Measurements from ENCODE around the gene JDP2. TPM values are rescaled to one million over a fixed set of nuclear protein-coding genes. Genes with fewer than 3 reads are reported as not detected.

The JDP2 gene
- polyA plus RNA-seq, 1 experiment = 83.8 TPM

DNA sequence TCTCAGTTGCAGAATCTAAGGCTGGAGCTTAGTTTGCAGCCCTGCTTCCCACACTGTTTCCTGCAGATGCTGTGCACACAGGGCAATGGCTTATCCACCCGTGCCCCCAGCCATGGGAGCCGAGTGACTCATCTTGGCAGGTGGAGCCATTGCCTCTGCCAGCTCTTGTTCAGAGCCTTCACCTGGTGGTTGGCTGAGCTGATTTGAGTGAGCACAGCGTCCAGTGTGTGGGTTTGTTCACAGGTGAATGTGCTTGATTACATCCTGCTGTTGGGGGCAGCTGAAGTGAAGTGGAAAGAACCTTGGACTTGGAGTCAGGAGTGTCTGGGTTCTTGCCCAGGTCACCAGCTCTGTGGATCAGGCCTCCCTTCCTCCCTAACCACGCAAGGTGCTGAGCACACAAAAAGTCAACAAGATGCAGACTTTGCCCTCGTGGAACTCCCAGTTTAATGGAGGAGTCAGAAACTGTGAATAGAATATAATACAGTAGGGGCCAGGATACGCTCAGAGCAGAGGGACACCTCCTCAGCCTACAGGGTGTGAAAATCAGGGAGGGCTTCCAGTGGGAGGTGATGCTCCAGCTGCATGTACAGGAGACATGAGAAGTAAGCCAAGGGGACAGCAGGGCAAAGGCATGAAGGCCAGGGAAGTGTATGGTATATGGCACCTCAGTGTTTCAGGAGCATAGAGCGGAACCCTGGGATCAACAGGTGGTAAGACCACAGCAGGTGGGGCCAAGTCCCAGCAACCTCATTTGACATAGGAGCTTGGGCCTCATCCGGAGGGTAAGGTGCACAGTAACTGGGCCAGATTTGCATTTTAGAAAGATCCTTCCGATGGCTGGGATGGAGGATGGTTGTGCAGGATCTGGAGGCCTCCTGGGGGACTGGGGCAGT, 22.8 kb downstream of the JDP2 start:
- TF ChIP-seq CTCF (IDR thresholded peaks at IDR 0.05; ENCODE audit: insufficient read depth, low read depth, low read length) = no peak
- ChIA-PET POLR2A (no interaction called here), CTCF (no interaction called here)
- Histone ChIP-seq H3K27me3 (ENCODE audit: control insufficient read depth, insufficient read depth, low read length) (no peaks in the 10 kb centered on the region), H3K36me3 (ENCODE audit: control insufficient read depth, insufficient read depth, low read length) (peaks cover 7% of the 10 kb centered on the region), H3K4me3 (ENCODE audit: low read depth, low read length) (no peak overlapping the region)
- no peak for DNase-seq (ENCODE audit: low read depth)

DNA sequence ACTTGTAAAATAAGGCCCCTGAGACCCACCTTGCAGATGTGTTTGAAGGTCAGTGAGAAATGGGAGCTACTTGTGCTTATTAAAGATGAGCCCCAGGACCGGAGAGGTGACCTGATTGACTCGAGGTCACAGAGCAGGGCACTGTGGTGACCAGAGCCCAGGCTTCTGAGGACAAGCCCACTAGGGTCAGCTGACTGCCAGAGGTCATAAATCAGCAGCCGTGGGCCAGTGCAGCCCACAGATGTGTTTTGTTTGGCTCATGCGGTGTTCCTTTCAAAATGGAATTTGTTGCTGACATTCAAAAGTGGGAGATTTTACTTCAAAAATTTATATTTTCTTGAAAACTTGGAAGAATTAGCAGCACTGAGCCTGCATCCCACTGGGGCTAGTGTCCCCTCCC, 24.5 kb downstream of the JDP2 start:
- CTCF ChIA-PET = interaction anchor here (1.1 kb wide), 2 partner anchors 10 to 142 kb away, joined by 4 to 5 read pairs; no protein-coding TSS in a partner anchor
- no peaks in the 10 kb centered on the region for H3K27me3 ChIP-seq (ENCODE audit: control insufficient read depth, insufficient read depth, low read length)
- no peak for TF ChIP-seq CTCF (IDR thresholded peaks at IDR 0.05; ENCODE audit: insufficient read depth, low read depth, low read length)
- DNase-seq (ENCODE audit: low read depth) = no peak
- H3K4me3 ChIP-seq (ENCODE audit: low read depth, low read length) = no peak overlapping the region
- peaks cover 10% of the 10 kb centered on the region for H3K36me3 ChIP-seq (ENCODE audit: control insufficient read depth, insufficient read depth, low read length)
- POLR2A ChIA-PET = no interaction called here

- H3K4me3 ChIP-seq (ENCODE audit: low read depth, low read length) = no peak overlapping the region
- H3K36me3 ChIP-seq (ENCODE audit: control insufficient read depth, insufficient read depth, low read length) = peaks cover 10% of the 10 kb centered on the region
- CTCF ChIA-PET = interaction anchor here (0.9 to 2.0 kb wide), 5 partner anchors 10 to 145 kb away, joined by 3 to 7 read pairs (median 4); no protein-coding TSS in a partner anchor
- peak; percentile 95 for DNase-seq (ENCODE audit: low read depth)
- no peak for TF ChIP-seq CTCF (IDR thresholded peaks at IDR 0.05; ENCODE audit: insufficient read depth, low read depth, low read length)
- POLR2A ChIA-PET = interaction anchor here (0.5 kb wide), 2 partner anchors 44 to 208 kb away, joined by 3 to 6 read pairs; partner anchors contain the start of genes ERG28 and TTLL5
- H3K27me3 ChIP-seq (ENCODE audit: control insufficient read depth, insufficient read depth, low read length) = no peaks in the 10 kb centered on the region
Measured at GRCh38 chr14:75452900-75453816, 25.3 kb downstream of the JDP2 start.

DNA sequence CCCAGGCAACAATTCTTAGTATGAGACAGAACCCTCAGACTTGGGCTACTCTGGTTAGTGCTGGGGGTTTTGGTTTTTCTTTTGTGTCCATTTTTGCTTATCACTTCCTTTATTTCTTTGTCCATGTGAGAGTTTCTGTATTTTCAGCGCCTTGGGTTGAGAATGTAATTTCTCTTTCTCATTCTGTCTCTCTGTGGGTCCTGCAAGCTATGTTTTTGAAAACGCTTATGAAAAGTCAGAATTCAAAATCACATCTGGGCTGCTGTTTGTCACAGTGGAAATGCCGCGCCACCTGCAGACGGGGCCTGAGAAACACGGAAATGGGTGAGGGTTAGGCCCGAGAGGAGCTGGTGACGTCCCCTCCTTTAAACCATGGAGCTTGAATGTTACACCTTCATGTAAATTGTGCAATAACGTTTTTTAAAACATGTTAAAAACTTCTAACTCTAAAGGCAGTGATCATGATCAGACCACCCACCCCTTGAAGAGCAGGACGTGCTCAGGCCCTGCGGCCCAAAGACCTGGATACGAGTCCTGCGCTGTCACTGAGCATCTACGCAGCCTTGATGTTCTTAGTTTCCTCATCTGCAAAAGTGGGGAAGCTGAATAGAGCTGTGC, 26.1 kb downstream of the JDP2 start:
- no peak overlapping the region for H3K4me3 ChIP-seq (ENCODE audit: low read depth, low read length)
- peaks cover 10% of the 10 kb centered on the region for H3K36me3 ChIP-seq (ENCODE audit: control insufficient read depth, insufficient read depth, low read length)
- no peak for TF ChIP-seq CTCF (IDR thresholded peaks at IDR 0.05; ENCODE audit: insufficient read depth, low read depth, low read length)
- ChIA-PET CTCF (interaction anchor here (0.9 to 2.0 kb wide), 3 partner anchors 11 to 146 kb away, joined by 3 to 7 read pairs (median 4); no protein-coding TSS in a partner anchor), POLR2A (interaction anchor here (0.5 kb wide), 2 partner anchors 45 to 207 kb away, joined by 3 to 6 read pairs; partner anchors contain the start of genes ERG28 and TTLL5)
- DNase-seq (ENCODE audit: low read depth) = no peak
- H3K27me3 ChIP-seq (ENCODE audit: control insufficient read depth, insufficient read depth, low read length) = no peaks in the 10 kb centered on the region
